GM18499 (cell line): ENCODE results near the gene CHRDL2.

Experiments used
- ATAC-seq: cut with Tn5 transposase; IDR thresholded peaks from one replicate; pipeline ENCODE4 v1.9.1; 2021; ENCODE audit warnings: moderate number of reproducible peaks; ENCODE audit not compliant: insufficient read depth, unreplicated experiment

Gene CHRDL2

DNA sequence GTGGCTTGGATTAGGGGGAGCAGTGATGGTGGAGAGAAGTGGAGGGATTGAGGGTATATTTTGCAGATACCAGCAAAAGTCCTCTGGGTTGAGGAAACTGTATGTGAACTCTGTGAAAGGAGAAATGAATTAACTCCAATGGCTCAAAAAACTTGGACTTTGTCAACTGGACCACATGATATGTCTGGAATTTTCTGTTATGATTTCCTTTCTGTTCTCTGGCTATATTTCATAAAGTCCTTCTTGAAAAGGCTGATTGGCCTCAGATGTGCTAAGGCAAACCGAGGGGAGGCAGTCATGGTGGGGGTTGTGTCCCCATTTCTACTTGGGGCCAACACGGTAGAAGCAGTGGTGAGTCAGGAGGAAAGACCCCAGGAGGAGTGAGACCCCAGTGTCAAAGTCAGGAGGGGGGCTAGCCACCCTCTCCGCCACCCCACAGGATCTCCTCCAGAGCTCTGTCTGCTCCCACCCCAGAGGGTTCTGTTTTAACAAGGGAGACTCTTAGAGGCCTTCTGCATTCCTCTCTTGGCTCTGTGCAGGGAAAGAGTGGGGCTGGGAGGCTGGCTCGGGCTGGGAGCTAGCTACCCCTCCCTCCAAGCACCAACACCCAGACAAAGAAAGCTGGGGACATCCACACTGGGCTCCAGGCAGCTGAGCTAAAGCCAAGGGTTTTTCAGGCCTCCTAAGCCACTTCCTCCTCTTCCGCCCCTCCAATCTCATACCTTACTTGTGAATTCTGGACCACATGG lies 13.8 kb downstream of the CHRDL2 start:
- ATAC-seq: no peak

- no peak for ATAC-seq
Observed at GRCh38 chr11:74714904-74715303, 16.3 kb downstream of the CHRDL2 start.

GRCh38 chr11:74713686-74714085 lies 17.5 kb downstream of the CHRDL2 start:
- no peak for ATAC-seq

DNA sequence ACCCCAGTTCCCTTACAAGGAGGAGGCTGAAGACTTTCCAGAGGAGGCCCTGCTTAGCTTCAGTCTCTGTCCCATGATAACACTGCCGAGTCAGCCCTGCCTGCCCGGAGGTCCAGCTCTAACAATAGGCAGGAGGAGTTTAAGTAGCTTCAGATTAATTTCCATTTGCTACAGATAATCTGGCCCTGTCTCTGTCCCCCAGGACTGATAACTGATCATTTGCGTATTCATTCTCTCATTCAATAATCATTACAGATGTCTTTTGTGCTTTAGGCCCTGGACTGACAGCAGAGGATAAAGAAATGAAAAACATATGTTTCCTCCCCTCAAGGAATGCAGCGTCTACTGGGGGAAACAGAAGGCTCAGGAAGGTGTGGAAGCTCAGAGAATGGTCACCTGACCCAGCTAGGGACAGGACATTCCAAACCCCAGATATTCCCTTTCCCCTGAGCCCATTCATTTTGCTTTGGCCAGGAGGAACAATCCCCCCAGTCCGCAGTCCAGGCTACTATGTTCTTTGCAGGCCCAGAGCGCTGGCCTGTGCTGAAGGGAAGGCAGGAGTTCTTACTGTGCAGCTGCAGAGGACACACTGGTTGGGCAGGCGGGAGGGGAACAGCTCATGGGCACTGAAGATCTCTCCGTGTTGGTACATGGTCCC lies 20.8 kb downstream of the CHRDL2 start:
- ATAC-seq: no peak

- ATAC-seq: no peak
Observed at GRCh38 chr11:74709175-74709574, 22.1 kb downstream of the CHRDL2 start.

- ATAC-seq: no peak
Observed at GRCh38 chr11:74707602-74708510, 23.4 kb downstream of the CHRDL2 start.

DNA sequence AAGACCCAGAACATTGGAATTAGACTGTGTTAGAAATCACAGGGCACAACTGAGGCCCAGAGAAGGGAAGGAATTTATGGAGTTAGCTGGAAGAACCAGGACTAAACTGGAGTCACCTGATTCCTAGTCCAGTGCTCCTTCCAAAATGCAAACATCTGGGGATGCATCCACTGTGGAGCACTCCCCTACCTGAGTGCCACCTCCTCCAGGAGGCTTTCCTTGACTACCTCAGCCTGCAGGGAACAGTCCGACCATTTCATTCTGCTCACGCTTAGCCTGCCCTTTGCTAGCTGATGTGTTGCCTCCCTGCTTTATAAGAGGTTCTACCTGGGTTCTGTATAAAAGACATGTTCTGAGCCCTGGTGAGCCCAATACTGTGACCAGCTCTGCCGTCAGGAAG lies 24.0 kb downstream of the CHRDL2 start:
- ATAC-seq: no peak

- no peak for ATAC-seq
Observed at GRCh38 chr11:74703211-74703610, 28.0 kb downstream of the CHRDL2 start.

- ATAC-seq: no peak
Observed at GRCh38 chr11:74702383-74703007, 28.7 kb downstream of the CHRDL2 start.

DNA sequence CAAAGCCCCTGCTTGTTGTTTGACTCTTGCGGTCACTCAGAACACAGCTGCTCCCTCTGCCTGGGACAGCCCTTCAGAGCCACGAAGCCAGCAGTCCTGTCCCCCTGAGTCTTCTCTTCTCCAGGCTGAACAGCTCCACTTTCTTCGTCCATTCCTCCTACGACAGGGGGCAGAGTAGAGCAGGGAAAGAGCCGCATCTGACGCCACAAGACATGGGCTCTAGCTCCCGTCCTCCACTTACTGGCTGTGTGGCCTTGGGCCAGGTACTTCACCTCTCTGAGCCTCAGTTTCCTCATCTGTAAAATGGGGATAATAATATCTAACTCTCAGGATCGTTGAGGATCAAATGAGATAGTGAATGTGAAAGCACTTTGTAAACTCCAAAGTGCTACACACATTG lies 29.9 kb downstream of the CHRDL2 start:
- ATAC-seq: no peak

DNA sequence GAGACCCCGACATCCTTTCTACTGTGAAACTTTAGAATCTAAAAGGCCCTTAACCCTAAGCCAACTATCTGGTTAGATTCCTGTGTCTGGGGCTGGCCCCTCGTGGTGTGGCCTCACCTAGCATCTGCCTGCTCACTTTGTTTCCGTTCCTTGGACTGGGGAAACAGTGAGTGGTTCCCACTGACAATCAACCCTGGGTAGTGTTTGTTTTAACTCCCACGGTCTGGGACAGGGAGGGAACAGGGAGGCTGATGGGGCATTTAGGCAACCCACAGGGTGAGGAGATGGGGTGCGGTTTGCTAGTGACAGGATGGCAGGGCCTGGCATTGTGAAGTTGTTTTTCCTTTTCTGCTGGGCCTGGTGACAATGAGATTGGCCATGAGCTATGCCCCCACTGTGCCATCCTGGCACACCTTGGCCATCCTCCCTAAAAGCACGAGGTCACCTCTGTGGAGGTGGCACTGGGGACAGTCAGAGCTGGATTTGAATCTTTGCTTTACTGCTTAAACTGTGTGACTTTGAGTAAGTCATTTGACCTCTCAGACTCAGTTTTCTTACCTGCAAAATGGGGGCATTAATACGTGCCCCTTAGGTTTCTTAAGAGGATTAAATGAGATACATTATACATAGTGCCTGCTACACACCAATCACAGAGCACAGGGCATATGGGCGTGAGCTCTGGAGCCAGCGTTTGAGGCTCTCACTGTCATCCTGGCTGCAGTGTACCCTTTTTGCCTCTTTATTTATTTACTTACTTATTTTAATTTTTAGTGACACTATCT lies 31.4 kb downstream of the CHRDL2 start:
- ATAC-seq: no peak

DNA sequence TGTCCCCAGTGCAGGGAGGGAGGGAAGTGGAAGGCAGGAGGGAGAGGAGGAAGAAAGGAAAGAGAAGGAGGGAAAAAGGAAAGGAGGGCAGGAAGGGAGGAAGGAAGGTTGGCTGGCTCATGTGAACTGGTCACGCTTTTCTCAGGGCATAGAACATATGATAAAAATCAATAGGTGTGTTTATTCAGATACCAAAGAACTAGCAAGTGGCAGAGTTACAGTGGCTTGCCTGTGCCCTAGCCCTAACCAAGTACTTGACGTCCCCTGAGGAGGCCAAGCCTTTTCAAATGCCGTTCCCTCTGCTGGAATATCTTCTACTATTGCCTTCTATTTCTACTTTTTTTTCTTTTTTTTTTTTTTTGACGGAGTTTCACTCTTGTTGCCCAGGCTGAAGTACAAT lies 33.5 kb downstream of the CHRDL2 start:
- ATAC-seq: no peak

- ATAC-seq: no peak
Observed at GRCh38 chr11:74696939-74697675, 34.1 kb downstream of the CHRDL2 start.

GRCh38 chr11:74696500-74696899 lies 34.7 kb downstream of the CHRDL2 start:
- no peak for ATAC-seq

DNA sequence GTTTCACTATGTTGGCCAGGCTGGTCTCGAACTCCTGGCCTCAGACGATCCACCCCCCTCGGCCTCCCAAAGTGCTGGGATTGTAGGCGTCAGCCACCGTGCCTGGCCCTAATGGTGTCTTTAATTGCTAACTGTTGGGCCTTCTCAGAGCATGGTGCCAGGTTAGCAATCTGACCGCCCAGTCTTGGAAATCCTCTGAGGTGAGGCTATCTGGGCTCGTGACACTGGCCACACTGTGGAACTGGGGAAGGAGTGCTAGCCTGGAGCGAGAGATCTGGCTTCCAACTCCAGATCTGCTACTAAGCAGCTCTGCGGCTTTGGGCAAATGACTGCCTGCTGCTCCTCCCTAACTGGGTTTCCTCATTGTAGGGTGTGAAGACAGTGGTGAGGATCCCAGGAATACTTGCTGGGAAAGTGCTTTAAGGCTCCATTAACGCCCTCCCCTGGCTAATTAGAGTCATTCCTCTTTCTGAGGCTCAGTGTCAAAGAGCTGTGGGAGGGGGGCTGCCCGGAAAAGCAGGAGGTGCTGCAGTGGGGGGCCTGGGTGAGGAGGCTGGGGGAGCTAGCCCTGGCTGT lies 35.4 kb downstream of the CHRDL2 start:
- no peak for ATAC-seq

GRCh38 chr11:74694136-74694930 lies 36.9 kb downstream of the CHRDL2 start:
- no peak for ATAC-seq

DNA sequence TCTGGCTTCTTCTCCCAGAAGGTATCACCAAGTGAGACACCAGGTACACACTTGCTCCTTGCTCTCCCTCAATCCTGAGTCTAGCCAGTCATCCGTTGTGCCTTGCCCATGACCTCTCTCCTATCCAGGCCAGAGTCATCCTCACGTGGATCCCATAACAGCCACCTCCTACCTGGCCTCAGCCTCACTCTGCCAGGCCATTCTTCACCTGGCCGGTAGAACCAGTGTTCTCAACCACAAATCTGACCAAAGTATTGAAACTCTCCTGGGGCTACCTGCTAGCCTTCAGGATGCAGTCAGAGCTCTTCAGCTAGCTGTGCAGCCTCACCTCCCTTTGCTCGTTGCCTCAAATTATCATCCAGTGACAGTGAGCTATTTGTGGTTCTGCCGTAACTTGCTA lies 37.7 kb downstream of the CHRDL2 start:
- ATAC-seq: no peak

DNA sequence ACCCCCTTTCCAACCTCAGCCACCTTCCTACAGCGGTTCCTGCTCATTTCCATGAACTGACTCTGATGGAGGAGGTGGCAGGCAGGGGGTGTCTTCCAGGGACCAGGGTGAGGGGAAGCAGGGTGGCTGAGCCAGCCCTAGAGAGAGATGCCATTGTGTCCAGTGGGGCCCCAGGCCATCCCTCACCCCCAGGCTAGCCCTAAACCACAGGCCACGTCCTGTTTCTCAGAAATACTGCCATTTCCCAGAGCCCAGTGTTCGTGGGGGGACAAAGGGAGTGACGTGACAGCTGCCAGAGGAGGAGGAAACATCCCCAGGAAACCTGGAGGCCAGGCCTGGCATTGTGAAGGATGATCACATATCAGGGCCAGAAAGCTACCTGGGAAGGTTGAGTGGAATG lies 39.5 kb downstream of the CHRDL2 start:
- no peak for ATAC-seq
